HepG2 (cell line): ENCODE results near the gene SVBP. TPM values are rescaled to one million over a fixed set of nuclear protein-coding genes. Genes with fewer than 3 reads are reported as not detected.

Experiments used
- DR1 ChIP-seq: sonication (generic); formaldehyde crosslinking; IDR thresholded peaks from 2 replicates; pipeline ENCODE4 v1.8.0; 2021; ENCODE audit warnings: mild to moderate bottlenecking, missing genetic modification reagents, inconsistent platforms
- KLF6 ChIP-seq: IDR thresholded peaks from 2 replicates; pipeline ENCODE4 v1.8.0; 2016; ENCODE audit warnings: missing biosample characterization, missing genetic modification reagents
- MEF2D ChIP-seq: sonication (generic); formaldehyde crosslinking; IDR thresholded peaks from 2 replicates; pipeline ENCODE4 v1.5.1; 2020; ENCODE audit warnings: mild to moderate bottlenecking, missing genetic modification reagents
- PLSCR1 ChIP-seq: sonication (generic); formaldehyde crosslinking; IDR thresholded peaks from 2 replicates; pipeline ENCODE4 v1.5.0; 2020; ENCODE audit warnings: missing genetic modification reagents, mild to moderate bottlenecking, borderline replicate concordance
- TOPORS ChIP-seq: sonication (generic); formaldehyde crosslinking; IDR thresholded peaks from 2 replicates; pipeline ENCODE4 v1.8.0; 2023; ENCODE audit warnings: mild to moderate bottlenecking, missing genetic modification reagents
- ZBTB40 ChIP-seq, 2 experiments: fragments of 450-650 bp in 1 of 2; sonication (generic) in 1 of 2; formaldehyde crosslinking in 1 of 2; IDR thresholded peaks; 2 replicates each; pipeline versions ENCODE4 v1.6.1 to v1.8.0; 2016 to 2022; ENCODE audit warnings: antibody characterized with exemption in 1 of 2, mild to moderate bottlenecking in 1 of 2, missing genetic modification reagents in 1 of 2
- ZNF558 ChIP-seq: sonication (generic); formaldehyde crosslinking; IDR thresholded peaks from 2 replicates; pipeline ENCODE4 v1.9.0; 2022; ENCODE audit warnings: mild to moderate bottlenecking, missing genetic modification reagents, borderline replicate concordance
- ZNF562 ChIP-seq: sonication (generic); formaldehyde crosslinking; IDR thresholded peaks from 2 replicates; pipeline ENCODE4 v1.8.0; 2022; ENCODE audit warnings: missing genetic modification reagents, borderline replicate concordance
- polyA plus RNA-seq, 8 experiments: library from polyadenylated mRNA; depleted of rRNA in 3 of 8; stranded (reverse) in 7 of 8; unstranded in 1 of 8; fragments of >200 nt; fragmentation: Illumina TruSeq in 4 of 8; extraction: Trizol in 4 of 8; gene quantifications; 2 replicates each; pipeline versions ENCODE4 v1.2.1 to v1.2.3, GENCODE V29; 2011 to 2016; ENCODE audit warnings: low read depth in 4 of 8, missing spikeins in 1 of 8, mixed read lengths in 1 of 8; ENCODE audit not compliant: insufficient read depth in 1 of 8
- total RNA-seq, 5 experiments: library from RNA; depleted of rRNA; stranded (reverse); fragments of >200 nt; fragmentation: Illumina TruSeq; extraction: Trizol; gene quantifications; 2 replicates each; pipeline ENCODE4 v1.2.3, GENCODE V29; 2016; ENCODE audit warnings: low read depth in 1 of 5
- TF ChIP-seq, protein P1 (sequence below): sonication (generic); formaldehyde crosslinking; IDR thresholded peaks from 2 replicates; pipeline ENCODE4 v1.5.0; 2020; ENCODE audit warnings: mild to moderate bottlenecking, missing genetic modification reagents
- TF ChIP-seq, protein P2 (sequence below): sonication (generic); formaldehyde crosslinking; IDR thresholded peaks from 2 replicates; pipeline ENCODE4 v1.5.0; 2020; ENCODE audit warnings: mild to moderate bottlenecking, missing genetic modification reagents

The SVBP gene
- total and polyA plus RNA-seq, 2 of the 13 experiments (the other 11 are each of a cell fraction or from before 2014, with no cell fraction given) = 28.8 to 48.2 TPM

DNA sequence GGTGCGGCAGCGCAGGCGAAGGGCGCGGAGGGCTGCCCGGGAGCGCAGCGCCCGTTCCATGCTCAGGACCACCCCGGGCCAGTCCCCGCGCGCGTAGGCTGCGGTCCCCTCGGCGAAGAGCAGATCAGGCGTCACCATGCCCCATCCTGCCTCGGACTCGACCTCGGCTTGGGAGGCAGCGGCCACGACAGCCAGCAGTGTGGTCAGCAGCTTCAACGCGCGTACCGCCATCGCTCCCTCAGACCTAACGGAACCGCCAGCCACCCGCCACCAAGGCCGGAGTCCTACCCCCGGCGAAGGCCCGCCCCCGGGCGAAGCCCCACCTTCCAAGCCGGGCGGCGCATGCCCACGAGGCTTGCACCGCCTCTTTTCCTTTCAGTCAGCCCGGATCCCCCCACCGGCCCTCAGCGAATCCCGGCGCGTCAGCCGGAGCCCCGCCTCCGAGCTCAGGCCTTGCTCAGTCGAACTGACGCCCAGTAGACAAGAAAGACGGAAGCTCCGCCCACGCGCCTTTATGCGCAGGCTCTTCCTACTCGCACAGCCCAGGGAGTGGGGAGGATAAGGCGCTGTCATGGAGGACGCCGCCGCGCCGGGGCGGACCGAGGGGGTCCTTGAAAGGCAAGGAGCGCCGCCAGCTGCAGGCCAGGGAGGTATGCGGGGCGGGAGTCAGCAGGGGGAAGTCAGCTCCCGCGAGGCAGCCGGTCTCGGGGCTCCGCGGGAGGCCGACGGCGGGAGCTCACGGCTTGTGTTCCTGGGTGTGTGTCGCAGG lies 50.3 kb downstream of the SVBP start, which contains the start of the genes C1orf50 and P3H1 (continued):
- TF ChIP-seq TOPORS (CRISPR knock-in tag) (peak; percentile 90), ZBTB40 (IDR thresholded peaks at IDR 0.05) (no peak), ZBTB40 (CRISPR knock-in tag; IDR thresholded peaks at IDR 0.05) (peak; percentile 49; the same call in 1 of the 2 replicates), ZNF558 (peak; percentile 96; the same call in 1 of the 2 replicates), DR1 (CRISPR knock-in tag) (peak; percentile 87), KLF6 (0 out of 2 replicates have a peak, but pooled peaks have one; percentile 27), ZNF562 (CRISPR knock-in tag) (no peak), PLSCR1 (no peak), MEF2D (CRISPR knock-in tag) (peak; percentile 19; the same call in 1 of the 2 replicates)
- TF ChIP-seq, protein P1, sequence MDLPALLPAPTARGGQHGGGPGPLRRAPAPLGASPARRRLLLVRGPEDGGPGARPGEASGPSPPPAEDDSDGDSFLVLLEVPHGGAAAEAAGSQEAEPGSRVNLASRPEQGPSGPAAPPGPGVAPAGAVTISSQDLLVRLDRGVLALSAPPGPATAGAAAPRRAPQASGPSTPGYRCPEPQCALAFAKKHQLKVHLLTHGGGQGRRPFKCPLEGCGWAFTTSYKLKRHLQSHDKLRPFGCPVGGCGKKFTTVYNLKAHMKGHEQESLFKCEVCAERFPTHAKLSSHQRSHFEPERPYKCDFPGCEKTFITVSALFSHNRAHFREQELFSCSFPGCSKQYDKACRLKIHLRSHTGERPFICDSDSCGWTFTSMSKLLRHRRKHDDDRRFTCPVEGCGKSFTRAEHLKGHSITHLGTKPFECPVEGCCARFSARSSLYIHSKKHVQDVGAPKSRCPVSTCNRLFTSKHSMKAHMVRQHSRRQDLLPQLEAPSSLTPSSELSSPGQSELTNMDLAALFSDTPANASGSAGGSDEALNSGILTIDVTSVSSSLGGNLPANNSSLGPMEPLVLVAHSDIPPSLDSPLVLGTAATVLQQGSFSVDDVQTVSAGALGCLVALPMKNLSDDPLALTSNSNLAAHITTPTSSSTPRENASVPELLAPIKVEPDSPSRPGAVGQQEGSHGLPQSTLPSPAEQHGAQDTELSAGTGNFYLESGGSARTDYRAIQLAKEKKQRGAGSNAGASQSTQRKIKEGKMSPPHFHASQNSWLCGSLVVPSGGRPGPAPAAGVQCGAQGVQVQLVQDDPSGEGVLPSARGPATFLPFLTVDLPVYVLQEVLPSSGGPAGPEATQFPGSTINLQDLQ = 0 out of 2 replicates have a peak, but pooled peaks have one; percentile 8
- TF ChIP-seq, protein P2, sequence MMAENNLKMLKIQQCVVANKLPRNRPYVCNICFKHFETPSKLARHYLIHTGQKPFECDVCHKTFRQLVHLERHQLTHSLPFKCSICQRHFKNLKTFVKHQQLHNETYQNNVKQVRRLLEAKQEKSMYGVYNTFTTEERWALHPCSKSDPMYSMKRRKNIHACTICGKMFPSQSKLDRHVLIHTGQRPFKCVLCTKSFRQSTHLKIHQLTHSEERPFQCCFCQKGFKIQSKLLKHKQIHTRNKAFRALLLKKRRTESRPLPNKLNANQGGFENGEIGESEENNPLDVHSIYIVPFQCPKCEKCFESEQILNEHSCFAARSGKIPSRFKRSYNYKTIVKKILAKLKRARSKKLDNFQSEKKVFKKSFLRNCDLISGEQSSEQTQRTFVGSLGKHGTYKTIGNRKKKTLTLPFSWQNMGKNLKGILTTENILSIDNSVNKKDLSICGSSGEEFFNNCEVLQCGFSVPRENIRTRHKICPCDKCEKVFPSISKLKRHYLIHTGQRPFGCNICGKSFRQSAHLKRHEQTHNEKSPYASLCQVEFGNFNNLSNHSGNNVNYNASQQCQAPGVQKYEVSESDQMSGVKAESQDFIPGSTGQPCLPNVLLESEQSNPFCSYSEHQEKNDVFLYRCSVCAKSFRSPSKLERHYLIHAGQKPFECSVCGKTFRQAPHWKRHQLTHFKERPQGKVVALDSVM (CRISPR knock-in tag) = peak; percentile 42; the same call in 1 of the 2 replicates
